IPS-18c (cell line): ENCODE measurements around the gene MARS1.
"Not testable (repeated sequence)": the region's sequence is repeated elsewhere in the genome, so short reads cannot be mapped to it uniquely, and the experiment has no call there.

Experiments used
- H3K4me3 ChIP-seq: 2 replicates; pipeline ENCODE4 v1.7.0; 2013; ENCODE audit warnings: low read depth, mild to moderate bottlenecking, low read length, moderate library complexity; ENCODE audit not compliant: insufficient read depth
- H3K9me3 ChIP-seq: one replicate; pipeline ENCODE4 v1.6.1; 2013; ENCODE audit warnings: mild to moderate bottlenecking, low read length, moderate library complexity; ENCODE audit not compliant: control insufficient read depth, insufficient read depth

Gene MARS1

GRCh38 chr12:57547288-57548012 is 59.6 kb downstream of the MARS1 start:
- no peak overlapping the region for H3K4me3 ChIP-seq
- no peaks in the 10 kb centered on the region for H3K9me3 ChIP-seq

- H3K4me3 ChIP-seq, result no peak overlapping the region
These were observed 60.1 kb downstream of the MARS1 start for GRCh38 chr12:57548013-57548315.

DNA sequence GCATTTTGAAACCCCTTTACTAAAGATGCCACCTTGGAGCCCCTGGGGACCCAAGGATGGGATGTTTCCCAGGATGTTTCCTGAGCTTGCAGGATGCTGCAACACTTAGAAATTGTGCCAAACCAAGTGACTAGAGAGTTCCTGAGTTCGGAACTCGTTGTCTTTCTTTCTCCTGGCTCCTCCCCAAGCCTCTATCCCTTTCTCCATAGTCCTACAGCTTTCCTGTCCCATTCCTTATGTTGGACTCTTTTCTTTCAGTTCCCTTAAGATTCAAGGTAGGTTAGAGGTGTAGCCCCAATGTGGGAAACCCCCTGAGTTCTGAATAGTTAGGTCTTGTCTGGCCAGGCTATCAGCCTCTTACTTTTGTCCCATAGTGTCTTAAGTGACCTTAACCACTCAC is 60.6 kb downstream of the MARS1 start:
- Histone ChIP-seq H3K9me3 (no peaks in the 10 kb centered on the region), H3K4me3 (no peak overlapping the region)

More at GRCh38 chr12:57548013-57548315, 60.1 kb downstream of the MARS1 start:
- H3K9me3 ChIP-seq, result no peaks in the 10 kb centered on the region

DNA sequence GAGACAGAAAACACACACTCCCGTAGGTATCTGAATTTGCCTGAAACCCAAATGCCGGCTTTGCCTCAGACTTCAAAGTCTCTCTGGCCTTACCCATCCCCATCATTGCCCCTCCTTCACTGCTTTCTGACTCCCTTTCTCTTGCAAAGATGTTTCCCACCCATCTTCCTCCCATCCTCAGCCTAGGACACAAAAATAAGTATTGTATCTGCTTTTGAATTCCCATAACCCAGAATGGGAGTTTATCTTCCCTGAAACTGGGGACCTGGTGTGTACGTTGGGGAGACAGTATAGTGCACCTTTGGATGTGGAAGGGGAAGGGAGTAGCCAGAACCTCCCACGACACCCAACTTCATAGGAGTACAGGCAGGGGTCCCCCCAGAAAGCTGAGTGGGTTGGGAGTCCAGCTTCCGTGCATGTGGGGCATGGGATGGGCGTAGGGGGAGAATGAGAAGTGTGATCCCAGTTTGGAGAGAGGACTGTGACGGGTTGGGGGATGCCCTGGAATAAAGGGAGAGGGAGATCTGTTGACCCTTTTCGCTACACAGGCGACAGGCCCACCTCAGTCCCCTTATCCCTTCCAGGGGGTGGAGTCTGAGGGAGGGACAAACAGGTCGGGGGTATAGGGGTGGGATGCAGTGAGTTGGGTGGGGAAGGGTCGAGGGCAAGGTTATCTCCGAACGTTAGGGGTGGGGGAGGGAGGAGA is 61.5 kb downstream of the MARS1 start:
- Histone ChIP-seq H3K9me3 (no peaks in the 10 kb centered on the region), H3K4me3 (peak overlapping the region; percentile 85; the same call in 1 of the 2 replicates)

GRCh38 chr12:57549909-57550640 is 62.2 kb downstream of the MARS1 start, which contains the start of gene KIF5A:
KIF5A (plus strand) TSS chr12:57550044; CDS start chr12:57550272, 228 bp downstream.
- Histone ChIP-seq H3K4me3 (peak within 1 kb of the TSS; percentile 85), H3K9me3 (no peaks in the 10 kb centered on the region)

DNA sequence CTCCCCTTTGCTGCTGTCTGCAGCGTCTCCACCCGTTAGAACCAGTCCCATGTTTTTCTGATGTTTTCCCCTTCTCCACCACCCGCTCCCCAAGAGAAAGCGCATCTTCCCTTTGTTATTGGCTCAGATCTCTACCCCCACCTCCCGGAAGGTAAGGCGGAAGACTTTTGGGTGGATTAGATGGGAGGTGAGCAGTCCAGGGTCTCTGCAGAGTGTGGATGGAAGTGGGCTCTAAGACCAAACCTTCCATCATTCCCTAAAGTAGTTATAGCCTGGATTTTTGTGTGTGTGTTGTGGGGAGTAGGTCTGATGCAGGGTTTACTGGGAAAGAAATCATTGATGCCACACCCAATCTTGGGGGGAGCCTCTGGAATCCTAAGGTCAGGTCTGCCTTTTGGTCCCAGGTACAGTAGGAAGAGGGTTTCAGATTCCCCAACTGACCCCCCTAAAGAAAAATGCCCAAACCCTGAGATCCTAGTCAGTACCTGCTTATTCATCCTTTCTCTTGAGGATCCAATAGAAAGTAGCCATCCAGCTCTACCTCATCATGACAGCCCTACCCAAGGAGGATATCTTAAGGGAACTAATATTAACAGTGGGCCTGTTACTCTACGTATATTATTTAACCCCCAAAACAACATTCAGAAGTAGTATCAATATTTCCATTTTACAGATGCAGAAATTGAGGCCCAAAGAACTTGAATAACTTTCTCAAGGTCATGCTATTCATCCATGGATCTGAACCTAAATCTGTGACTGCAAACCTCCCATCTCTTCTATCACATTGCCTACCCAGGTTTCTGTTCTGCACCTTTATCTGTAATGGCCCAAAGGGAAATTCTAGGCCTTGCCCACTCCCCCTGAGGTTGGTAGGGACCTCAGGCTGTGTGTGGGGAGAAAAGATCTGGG is 63.0 kb downstream of the MARS1 start:
- H3K4me3 ChIP-seq, result peak overlapping the region; percentile 85
- no peaks in the 10 kb centered on the region for H3K9me3 ChIP-seq

GRCh38 chr12:57551637-57552305 is 63.9 kb downstream of the MARS1 start:
- no peak overlapping the region; the same call in 1 of the 2 replicates for H3K4me3 ChIP-seq
- H3K9me3 ChIP-seq, result no peaks in the 10 kb centered on the region

- Histone ChIP-seq H3K9me3 (no peaks in the 10 kb centered on the region), H3K4me3 (no peak overlapping the region)
These were observed 64.4 kb downstream of the MARS1 start for GRCh38 chr12:57552306-57552651.

- H3K9me3 ChIP-seq, result no peaks in the 10 kb centered on the region
- H3K4me3 ChIP-seq, result no peak overlapping the region
These were observed 65.0 kb downstream of the MARS1 start for GRCh38 chr12:57552835-57553313.

- H3K9me3 ChIP-seq, result no peaks in the 10 kb centered on the region
- no peak overlapping the region for H3K4me3 ChIP-seq
These were observed 65.7 kb downstream of the MARS1 start for GRCh38 chr12:57553343-57554202.

- Histone ChIP-seq H3K9me3 (no peaks in the 10 kb centered on the region), H3K4me3 (no peak overlapping the region)
These were observed 66.6 kb downstream of the MARS1 start for GRCh38 chr12:57554453-57554852.

GRCh38 chr12:57554897-57555296 is 67.0 kb downstream of the MARS1 start:
- Histone ChIP-seq H3K9me3 (no peaks in the 10 kb centered on the region), H3K4me3 (no peak overlapping the region)

GRCh38 chr12:57558864-57559263 is 71.0 kb downstream of the MARS1 start:
- H3K4me3 ChIP-seq, result no peak overlapping the region
- H3K9me3 ChIP-seq, result no peaks in the 10 kb centered on the region

DNA sequence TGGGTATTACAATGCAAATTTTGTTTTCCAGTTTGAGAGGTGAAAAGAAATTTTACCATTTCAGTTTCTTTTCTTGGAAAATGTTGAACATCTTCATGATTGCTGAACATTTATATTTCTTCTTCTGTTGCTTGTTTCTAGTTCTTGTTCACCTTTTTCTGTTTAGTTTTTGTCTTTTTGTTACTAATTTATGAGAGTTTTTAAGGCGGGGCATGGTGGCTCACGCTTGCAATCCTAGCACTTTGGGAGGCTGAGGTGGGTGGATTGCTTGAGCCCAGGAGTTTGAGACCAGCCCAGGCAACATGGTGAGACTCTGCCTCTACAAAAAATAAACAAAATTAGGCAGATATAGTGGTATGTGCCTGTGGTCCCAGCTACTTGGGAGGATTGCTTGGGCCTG is 72.6 kb downstream of the MARS1 start:
- Histone ChIP-seq H3K9me3 (no peaks in the 10 kb centered on the region), H3K4me3 (no peak overlapping the region)

DNA sequence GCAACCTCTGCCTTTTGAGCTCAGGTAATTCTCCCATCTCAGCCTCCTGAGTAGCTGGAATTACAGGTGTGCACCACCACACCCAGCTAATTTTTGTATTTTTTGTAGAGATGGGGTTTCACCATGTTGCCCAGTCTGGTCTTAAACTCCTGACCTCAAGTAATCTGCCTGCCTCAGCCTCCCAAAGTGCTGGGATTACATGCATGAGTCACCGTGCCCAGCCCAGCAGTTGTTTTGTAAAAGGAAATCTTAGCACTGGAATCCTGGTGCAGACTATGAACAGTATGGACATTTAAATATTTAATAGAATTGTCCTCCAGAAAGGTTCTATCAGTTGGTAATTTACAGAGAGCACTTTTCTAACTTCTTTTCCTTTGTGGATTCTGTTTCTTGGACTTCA is 73.2 kb downstream of the MARS1 start:
- not testable (repeated sequence) for H3K9me3 ChIP-seq

DNA sequence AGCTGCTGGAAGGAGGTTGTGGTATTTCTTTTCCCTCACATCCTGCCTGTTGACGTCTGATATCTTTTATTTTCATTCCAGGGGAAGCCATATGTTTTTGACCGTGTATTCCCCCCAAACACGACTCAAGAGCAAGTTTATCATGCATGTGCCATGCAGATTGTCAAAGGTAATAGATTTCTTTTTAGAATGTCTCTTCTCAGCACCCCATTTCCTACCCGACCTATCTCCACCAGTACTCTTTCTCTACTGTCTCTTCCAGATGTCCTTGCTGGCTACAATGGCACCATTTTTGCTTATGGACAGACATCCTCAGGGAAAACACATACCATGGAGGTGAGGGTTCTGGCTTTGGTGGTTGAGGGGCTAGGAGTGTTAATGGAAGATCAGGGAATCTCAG is 75.5 kb downstream of the MARS1 start:
- no peaks in the 10 kb centered on the region for H3K9me3 ChIP-seq
- no peak overlapping the region for H3K4me3 ChIP-seq

More for the DNA sequence above, 73.2 kb downstream of the MARS1 start:
- not testable (repeated sequence) for H3K4me3 ChIP-seq
